Non-pigmented ciliary epithelial cell (primary cell): Measurements from ENCODE around the gene CYP4V2.

Experiments used
- DNase-seq: peaks from one replicate; pipeline ENCODE4 v3.0.0-alpha.2; 2010; ENCODE audit warnings: low read depth

CYP4V2 gene

GRCh38 chr4:186189656-186190055, 1.7 kb upstream of the CYP4V2 start:
- no peak for DNase-seq

- DNase-seq: no peak
Observed at GRCh38 chr4:186190581-186191199, 677 bp upstream of the CYP4V2 start.

GRCh38 chr4:186192066-186192612, 772 bp downstream of the CYP4V2 start:
- no peak for DNase-seq

GRCh38 chr4:186193851-186194250, 2.5 kb downstream of the CYP4V2 start:
- DNase-seq: no peak

GRCh38 chr4:186196063-186196462, 4.7 kb downstream of the CYP4V2 start:
- DNase-seq: no peak

GRCh38 chr4:186200516-186200915, 9.1 kb downstream of the CYP4V2 start:
- DNase-seq: no peak

- DNase-seq: no peak
Observed at GRCh38 chr4:186201010-186201409, 9.6 kb downstream of the CYP4V2 start.

GRCh38 chr4:186201535-186202230, 10.3 kb downstream of the CYP4V2 start:
- DNase-seq: no peak

- no peak for DNase-seq
Observed at GRCh38 chr4:186202490-186203140, 11.2 kb downstream of the CYP4V2 start.

GRCh38 chr4:186203406-186203805, 12.0 kb downstream of the CYP4V2 start:
- DNase-seq: no peak

GRCh38 chr4:186204103-186204559, 12.8 kb downstream of the CYP4V2 start:
- no peak for DNase-seq

GRCh38 chr4:186204686-186205085, 13.3 kb downstream of the CYP4V2 start:
- no peak for DNase-seq

GRCh38 chr4:186205156-186205555, 13.8 kb downstream of the CYP4V2 start:
- no peak for DNase-seq

GRCh38 chr4:186216465-186217024, 25.2 kb downstream of the CYP4V2 start:
- no peak for DNase-seq

- DNase-seq: no peak
Observed at GRCh38 chr4:186217733-186218293, 26.4 kb downstream of the CYP4V2 start.

- DNase-seq: no peak
Observed at GRCh38 chr4:186221624-186222023, 30.3 kb downstream of the CYP4V2 start.

GRCh38 chr4:186225848-186226247, 34.5 kb downstream of the CYP4V2 start:
- no peak for DNase-seq

GRCh38 chr4:186226521-186227189, 35.3 kb downstream of the CYP4V2 start:
- DNase-seq: no peak

GRCh38 chr4:186227221-186227620, 35.9 kb downstream of the CYP4V2 start, which contains the start of gene KLKB1:
TSS of gene KLKB1 (plus strand) at chr4:186227507. CDS start at chr4:186228196, 689 bp downstream.
- no peak for DNase-seq

- no peak for DNase-seq
Observed at GRCh38 chr4:186227744-186228513, 36.6 kb downstream of the CYP4V2 start.

GRCh38 chr4:186228514-186228894, 37.1 kb downstream of the CYP4V2 start:
- DNase-seq: no peak
